HUDEP-2 (cell line): ENCODE results near the gene CARD9.
"Not testable (repeated sequence)": the region's sequence is repeated elsewhere in the genome, so short reads cannot be mapped to it uniquely, and the experiment has no call there.

Experiments
- DNase-seq, 76 experiments: peaks; one replicate each; lab custom pipeline; 2025; ENCODE audit not compliant: unreplicated experiment in 76 of 76; lab: John Stamatoyannopoulos, UW

The CARD9 gene, protein sequence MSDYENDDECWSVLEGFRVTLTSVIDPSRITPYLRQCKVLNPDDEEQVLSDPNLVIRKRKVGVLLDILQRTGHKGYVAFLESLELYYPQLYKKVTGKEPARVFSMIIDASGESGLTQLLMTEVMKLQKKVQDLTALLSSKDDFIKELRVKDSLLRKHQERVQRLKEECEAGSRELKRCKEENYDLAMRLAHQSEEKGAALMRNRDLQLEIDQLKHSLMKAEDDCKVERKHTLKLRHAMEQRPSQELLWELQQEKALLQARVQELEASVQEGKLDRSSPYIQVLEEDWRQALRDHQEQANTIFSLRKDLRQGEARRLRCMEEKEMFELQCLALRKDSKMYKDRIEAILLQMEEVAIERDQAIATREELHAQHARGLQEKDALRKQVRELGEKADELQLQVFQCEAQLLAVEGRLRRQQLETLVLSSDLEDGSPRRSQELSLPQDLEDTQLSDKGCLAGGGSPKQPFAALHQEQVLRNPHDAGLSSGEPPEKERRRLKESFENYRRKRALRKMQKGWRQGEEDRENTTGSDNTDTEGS

DNA sequence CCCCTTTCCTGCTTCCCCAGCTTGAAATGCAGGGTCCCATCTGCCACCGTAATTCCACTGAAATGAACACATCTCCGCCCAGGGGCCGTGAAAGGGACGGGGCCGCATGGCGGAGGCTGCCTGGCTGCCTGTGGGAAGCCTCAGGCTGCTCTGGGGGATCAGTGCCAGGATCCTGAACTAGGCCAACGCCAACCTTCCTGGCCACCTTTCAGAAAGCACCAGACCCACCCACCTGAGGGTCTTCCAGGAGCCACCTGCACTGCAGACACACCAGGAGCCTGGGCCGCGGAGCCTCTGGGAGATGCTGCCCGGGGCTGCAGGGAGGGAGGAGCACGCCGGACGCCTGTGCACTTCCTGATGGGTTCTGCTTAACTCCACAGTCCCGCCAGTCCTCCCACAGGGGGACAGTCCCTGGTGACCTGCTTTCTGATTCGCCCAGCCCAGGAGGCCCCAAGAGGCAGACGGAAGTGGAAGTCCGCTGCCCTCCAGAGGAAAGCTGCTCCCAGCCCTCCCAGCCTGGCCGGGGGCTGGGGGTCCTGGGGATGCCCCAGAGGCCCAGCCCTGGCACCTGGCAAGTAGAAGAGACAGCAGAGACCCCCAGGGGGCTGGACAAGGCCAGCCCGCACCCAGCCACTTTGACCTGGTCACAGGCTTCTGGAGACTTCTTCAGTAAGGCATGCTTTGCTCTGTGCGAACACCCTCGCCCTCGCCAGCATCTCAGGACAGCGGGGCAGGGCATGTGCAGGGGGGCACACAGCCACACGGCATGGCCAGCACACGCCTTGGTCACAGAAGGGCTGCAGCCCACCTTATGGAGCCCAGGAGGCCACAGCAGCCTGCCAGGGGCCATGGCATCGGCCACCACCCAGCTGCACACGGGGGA lies at the start of gene CARD9:
Gene CARD9 (minus strand): TSS at position 370 of the 883 bp plus-strand sequence. CDS start 1,591 bp downstream, outside the sequence.
- no peak for DNase-seq

DNA sequence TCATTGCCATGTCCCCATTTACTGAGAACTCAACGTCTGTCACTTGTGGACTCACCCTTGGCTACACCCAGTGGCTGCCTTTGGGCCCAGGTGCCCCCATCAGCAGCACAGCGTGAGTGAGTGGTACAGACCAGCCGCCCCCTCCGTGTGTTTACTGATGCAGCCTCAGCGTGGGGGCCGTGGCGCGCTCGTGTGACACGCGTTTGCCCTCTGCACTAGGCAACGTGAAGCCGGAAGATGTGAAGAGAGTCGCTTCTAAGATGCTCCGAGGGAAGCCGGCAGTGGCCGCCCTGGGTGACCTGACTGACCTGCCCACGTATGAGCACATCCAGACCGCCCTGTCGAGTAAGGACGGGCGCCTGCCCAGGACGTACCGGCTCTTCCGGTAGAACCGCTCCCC lies 49.4 kb upstream of the CARD9 start:
- no peak for DNase-seq

DNA sequence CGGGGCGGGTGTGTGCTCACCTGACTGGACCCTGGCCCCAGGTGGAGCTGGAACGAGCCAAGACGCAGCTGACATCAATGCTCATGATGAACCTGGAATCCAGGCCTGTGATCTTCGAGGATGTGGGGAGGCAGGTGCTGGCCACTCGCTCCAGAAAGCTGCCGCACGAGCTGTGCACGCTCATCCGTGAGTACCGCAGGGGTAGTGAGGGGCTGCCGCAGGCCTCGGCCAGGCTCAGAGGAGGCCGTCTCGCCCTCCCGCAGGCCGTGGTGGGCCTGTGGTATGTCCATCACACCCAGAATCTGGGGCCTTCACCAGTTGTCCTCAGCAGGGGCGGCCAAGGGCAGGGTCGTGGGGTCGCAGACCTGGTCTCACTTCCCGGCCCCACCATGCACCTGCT lies 48.3 kb upstream of the CARD9 start:
- no peak for DNase-seq

DNA sequence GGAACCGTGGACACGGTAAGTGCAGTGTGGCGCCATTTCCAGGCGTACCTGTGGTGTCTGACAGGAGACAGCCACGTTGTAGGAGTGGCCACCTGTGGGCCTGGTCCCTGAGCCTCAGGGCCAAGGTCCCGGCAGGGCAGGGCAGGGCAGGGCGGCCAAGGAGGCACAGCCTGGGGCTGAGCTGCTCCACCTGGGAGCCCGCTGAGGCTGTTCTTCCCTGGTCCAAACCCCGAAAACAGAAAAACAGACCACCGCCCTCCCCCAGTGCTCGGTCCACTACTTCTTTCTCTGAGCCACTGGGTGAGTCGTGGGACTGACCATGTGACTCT lies 45.6 kb upstream of the CARD9 start:
- DNase-seq: no peak

DNA sequence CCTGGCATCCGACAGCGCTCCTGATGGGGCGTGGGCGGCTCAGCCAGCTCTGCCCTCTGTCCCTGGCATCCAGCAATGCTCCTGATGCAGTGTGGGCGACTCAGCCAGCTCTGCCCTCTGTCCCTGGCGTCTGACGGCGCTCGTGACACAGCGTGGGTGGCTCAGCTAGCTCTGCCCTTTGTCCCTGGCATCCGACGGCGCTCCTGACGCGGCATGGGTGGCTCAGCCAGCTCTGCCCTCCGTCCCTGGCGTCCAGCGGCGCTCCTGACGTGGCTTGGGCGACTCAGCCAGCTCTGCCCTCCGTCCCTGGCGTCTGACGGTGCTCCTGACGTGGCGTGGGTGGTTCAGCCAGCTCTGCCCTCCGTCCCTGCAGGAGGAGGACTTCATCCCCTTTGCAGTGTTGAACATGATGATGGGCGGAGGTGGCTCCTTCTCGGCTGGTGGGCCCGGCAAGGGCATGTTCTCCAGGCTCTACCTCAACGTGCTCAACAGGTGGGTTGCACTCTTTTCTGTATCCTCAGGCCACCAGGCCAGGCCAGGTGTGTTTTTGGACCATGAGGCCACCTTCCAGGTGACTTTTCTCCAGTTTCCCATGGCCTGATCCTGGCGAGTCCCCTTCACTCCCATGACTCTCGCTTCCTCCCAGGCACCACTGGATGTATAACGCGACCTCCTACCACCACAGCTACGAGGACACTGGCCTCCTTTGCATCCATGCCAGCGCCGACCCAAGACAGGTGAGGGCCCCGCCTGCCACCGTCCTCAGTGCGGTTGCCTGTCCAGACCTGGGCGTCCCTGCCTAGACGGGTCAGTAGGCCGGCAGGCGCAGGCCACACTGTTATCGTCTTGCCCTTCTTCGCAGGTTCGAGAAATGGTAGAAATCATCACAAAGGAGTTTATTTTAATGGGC lies 45.0 kb upstream of the CARD9 start:
- no peak for DNase-seq

DNA sequence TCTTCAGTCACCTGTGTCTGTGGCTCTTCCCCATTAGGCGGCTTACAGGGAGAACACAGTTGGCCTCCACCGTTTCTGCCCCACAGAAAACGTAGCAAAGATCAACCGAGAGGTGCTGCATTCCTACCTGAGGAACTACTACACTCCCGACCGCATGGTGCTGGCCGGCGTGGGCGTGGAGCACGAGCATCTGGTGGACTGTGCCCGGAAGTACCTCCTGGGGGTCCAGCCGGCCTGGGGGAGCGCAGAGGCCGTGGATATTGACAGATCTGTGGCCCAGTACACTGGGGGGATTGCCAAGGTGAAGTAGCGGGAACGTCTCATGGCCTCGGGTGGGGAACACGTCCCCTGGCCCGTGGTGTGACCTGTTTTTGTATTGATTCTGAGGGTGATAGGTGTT lies 43.4 kb upstream of the CARD9 start:
- DNase-seq: no peak

DNA sequence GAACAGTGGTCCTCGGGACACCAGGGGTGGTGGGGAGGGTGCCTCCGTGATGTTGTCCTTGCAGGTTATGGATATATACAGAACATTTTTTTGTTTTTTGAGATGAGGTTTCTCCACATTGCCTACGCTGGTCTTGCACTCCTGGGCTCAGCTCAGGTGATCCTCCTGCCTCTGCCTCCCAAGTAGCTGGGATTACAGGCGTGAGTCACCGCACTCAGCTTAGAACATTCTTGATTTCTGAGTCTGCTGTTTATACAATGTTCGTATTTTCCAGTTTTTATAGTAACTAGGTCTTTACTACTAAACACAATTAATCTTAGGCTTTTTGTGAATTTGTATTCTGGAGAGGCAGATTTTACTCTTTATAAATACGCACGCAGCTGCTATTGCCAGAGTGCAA lies 43.0 kb upstream of the CARD9 start:
- no peak for DNase-seq

DNA sequence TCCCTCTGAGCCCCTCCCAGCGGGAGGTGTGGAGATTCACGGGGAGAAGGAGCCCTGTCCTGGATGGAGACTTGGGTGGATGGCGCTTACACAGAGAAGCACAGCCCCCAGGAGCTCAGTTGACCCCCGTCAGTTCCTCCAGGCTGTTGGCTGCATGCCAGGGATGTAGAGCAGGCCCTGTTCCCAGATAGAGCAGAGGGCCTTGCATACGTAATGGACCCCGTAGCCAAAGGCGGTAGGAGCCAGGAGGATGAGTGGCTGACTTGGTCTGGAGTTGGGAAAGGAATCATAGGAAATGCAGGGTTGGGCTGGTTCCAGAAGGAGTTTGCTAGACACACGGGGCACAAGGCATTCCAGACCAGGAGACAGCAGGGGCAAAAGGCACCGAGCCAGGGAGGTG lies 39.5 kb upstream of the CARD9 start:
- no peak for DNase-seq

DNA sequence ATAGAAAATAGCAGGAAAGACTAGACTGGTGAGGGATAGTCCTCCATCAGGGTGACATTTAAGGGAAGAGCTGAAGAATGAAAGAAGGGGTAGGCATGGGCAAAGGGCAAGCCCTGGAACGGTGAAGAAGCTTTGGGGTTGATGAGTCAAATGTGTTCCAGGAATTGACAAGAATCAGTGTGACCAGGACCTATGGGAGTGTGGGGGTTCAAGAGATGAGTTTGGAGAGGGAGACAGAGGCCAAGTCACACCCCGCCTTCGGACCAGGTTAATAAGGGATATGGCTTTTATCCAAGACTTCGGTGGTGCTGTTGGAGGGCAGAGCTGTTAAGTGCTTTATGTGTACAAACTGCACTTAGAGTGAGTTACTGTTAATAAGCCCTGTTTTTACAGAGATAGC lies 37.9 kb upstream of the CARD9 start:
- peak in 28 of 76 experiments; percentile 6 to 56 (median 24) for DNase-seq

DNA sequence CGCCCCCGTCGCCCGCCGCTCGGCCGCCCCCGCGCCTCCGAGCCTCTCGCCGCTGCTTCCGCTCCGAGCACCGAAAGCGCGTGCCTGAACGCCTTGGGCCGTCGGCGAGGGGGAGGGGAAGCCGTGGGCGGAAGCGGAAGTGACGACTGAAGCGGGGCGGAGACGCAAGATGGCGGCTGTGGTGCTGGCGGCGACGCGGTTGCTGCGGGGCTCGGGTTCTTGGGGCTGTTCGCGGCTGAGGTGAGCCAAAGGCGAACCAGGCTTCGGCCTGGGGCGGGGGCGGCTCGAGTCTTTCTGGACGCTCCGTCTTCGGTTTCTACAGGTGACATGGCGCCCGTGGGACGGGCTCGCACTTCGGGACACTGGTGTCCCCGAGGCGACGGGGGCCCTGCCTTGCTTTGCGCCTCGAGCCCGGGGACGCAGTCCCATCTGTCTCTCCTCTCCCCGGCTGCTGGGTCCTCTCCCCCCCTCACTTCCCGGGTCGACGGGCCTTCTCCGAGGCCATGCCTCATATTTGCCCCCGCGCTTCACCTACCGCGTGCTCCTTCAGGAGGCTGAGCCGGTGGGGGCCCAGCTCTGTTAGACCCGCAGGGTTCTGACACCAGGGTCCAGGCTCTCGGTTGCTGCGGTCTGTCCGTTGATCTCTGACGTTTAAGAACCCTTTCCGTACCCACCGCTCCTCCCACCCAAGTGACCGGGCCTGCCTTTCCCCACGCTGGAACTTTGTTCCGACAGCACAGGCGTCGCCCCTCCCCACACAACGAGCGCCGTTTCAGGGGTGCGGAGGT lies 37.2 kb upstream of the CARD9 start, which contains the start of the genes ENTR1 and PMPCA:
Gene ENTR1 (minus strand): TSS at position 115 of the 788 bp plus-strand sequence. CDS start 217 bp downstream, outside the sequence.
Gene PMPCA (plus strand): TSS at position 159 of the 788 bp plus-strand sequence. CDS start 11 bp downstream, at position 170.
- peak in 74 of 76 experiments; percentile 31 to 92 (median 80) for DNase-seq

DNA sequence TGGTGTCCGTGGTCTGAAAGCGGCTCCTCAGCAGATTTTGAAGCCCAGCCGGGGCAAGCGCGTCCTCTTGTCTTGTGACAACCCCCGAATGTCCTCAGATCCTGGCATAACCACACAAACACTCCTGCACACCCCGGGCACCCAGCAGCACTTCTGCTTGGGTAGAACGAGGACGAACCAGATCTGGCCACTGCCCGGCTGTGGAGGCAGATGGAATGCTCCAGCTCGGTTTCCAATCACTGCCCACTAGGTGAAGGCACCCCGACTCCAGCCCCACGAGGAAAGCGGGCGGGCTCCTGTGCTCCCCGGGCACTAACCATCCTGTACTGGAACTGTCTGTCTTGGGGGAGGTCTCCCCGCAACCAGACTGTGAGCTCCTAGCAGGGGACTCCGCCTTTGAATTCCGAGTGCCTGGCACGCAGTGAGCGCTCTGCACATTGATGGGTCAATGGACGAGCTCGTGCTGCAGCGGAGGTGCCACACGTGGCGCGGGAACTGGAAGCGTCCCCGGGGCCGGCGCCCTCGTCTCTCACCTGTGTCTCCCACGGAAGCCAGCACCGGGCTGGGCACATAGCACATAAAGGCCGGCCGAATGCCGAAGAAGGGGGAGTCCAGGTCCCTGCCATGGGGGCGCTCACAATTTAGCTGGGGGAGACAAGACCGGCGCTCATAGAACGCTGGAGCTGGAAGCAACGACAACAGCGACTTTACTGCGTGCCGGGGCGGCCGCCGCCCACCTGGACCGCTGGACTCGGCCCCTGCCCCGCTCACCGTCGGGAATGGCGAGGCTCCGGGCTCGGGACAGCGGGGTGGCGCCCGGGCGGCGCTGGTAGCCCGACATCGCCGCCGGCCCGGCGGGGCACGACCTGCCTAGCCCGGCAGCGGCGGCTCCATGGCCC lies 36.3 kb upstream of the CARD9 start:
- peak in 27 of 76 experiments; percentile 5 to 62 (median 17) for DNase-seq

DNA sequence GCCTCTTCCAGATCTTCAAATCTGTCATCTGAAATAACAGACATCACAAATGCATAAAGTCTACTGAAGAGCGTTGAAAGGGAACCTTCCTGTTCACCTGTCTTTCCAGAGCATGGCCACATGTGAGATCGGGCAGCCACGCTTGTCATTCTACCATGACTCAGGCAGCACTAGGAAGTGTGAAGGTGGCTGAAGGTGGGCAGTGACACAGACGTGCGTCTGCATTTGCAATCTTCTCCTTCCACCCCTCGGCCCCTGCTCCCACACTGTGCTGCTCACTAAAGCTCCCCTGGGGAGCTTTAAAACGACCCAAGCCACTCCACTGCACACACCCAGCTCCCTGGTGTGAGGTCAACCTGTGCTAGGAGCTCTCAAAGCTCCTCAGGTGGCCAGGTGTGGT lies 34.4 kb upstream of the CARD9 start:
- no peak for DNase-seq

DNA sequence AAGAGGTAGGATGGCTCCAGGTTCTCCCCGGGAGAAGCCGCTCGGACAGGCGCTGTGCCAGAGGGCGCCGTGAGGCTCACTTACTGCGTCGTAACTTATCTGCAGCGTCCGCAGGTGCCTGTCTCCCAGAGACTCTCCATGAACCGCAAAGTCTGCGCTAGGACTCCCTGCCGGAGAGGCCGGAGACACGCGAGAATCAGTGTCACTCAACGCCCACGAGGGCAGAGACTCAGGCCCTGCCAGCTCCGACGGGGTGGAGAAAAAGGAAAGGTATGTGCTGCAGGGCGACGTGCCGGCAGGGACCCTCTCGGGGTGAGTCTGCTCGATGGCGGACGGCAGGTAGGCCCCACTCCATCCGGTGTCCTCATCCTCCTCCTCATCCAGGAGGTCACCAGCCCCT lies 33.6 kb upstream of the CARD9 start:
- DNase-seq: not testable (repeated sequence)

DNA sequence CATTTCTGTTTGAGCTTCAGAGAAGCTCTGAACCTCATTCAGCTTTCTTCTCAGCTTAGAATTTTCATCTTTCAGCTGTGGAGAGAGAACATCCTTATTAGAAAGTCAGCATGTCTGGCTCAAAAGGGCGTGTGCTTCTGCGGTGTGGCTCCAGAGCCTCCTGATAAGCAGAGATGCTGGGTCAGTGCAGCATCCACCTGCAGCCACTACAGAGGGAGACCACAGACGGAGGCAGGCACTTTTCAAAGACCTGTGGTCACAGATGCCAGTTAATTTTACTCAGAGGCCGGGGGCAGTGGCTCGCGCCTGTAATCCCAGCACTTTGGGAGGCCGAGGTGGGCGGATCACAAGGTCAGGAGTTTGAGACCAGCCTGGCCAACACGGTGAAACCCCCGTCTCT lies 32.4 kb upstream of the CARD9 start:
- DNase-seq: not testable (repeated sequence)

DNA sequence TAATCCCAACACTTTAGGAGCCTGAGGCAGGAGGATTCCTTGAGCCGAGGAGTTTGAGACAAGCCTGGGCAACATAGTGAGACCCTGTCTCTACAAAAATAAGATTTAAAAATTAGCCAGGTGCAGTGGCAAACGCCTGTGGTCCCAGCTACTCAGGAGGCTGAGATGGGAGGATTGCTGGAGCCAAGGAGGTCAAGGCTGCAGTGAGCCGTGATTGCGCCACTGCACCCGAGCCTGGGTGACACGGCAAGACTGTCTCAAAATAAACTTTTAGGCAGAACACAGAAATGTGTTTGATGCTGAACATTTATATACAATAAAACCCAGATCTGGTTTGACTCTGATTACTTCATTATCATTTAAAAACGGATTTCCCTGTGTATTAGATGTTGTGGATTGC lies 32.0 kb upstream of the CARD9 start:
- DNase-seq: no peak

DNA sequence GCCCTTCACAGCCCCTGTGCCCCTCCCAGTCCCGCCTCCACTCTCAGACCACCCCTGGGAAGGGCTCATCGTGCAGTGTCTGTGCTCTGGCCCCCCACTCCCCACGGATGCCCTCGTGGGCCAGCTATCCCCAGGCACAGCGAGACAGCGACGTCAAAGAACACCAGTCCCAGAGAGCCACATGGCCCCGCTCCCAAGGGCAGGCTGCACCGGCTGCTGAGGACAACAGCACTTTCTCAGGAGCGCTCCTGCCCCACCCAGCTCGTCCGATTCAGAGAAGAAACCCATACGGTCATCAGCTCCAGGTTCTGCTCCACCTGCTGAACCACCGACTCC lies 31.3 kb upstream of the CARD9 start:
- DNase-seq: no peak

DNA sequence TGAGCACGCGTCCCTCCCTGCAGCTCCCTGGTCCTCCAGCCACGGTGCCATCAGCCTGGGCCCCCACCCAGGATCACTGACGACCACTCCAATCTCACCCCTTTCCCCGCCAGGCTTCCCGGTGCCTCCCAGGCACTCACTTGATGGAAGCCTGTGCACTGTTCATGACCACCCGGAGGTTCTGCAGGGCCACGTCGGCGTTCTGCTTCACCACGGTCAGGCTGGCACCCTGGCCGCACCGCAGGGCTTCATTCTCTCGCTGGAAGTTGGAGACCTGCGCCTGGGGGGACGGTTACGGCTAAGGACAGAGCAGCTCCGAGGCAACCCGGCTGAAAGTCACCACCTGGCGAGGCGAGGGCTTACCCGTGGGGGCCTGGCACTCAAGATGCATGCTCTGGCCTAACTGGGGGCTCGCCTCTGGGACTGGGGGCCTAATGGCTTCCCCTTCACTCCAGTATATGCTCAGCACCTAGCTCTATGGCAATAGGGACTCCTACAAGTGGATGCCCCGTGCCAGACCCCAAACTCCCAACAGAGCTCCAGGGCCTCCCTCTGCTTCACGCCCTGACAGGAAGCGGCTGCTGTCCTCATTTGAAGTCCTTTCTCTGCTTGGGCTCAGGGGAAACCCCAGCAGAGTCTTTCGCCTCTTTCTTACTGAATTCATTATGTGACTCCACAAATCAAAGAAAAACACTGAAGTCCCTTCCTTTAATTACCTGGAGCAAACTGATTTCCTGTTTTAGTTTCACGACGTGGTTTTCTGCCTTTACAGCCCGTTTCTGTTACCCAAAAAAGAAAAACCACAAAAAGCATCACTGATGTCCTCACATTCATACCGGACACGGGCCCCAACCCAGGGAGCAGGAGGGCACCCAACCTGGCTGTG lies 30.7 kb upstream of the CARD9 start:
- DNase-seq: no peak

DNA sequence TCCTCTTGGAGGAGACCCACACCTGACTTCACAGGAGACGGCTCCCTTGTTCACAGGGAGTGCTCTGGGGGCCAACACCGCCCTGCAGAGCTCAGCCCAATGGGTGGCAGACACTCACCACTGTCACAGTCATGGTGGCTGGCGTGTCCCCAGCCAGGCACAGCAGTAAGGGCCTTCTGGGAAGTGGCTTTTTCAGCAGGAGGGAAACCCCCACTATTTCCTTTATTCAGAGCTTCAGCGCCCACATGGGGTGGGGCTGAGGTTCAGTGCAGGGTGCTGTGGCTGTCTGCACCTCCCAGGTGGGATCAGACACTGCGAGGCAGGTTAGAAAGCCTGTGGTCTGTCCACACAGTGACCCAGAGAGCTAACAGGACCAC lies 30.1 kb upstream of the CARD9 start:
- peak in 1 of 76 experiments; percentile 11 for DNase-seq
